22Rv1 (cell line): ENCODE measurements around the gene MLLT3.

ENCODE experiments used
- CTCF ChIP-seq: fragments of 450-650 bp; IDR thresholded peaks from 2 replicates; pipeline ENCODE4 v1.5.1; 2017; ENCODE audit warnings: mild to moderate bottlenecking
- ZFX ChIP-seq: fragments of 450-650 bp; IDR thresholded peaks from 2 replicates; pipeline ENCODE4 v1.6.1; 2017; ENCODE audit warnings: antibody characterized with exemption, borderline replicate concordance

GRCh38 chr9:20630241-20630943 lies 8.1 kb upstream of the MLLT3 start:
- TF ChIP-seq ZFX (no peak), CTCF (no peak)
